ENCODE results near the gene GPRASP3.

GRCh38 chrX:102714994-102715393 lies 5.5 kb upstream of the GPRASP3 start:
- TF ChIP-seq CTCF (IDR thresholded peaks at IDR 0.05; ENCODE audit: low read depth, low read length, poor library complexity, severe bottlenecking) (no peak), EZH2phosphoT487 (IDR thresholded peaks at IDR 0.05; ENCODE audit: borderline replicate concordance, low read length) (no peak)
